Endodermal cell (in vitro differentiated cells): ENCODE measurements around the gene SVOPL. TPM values are rescaled to one million over a fixed set of nuclear protein-coding genes. Genes with fewer than 3 reads are reported as not detected.

Experiments used
- DNase-seq: peaks from one replicate; pipeline ENCODE4 v3.0.0-alpha.2; 2017
- H3K27ac ChIP-seq: 2 replicates; pipeline ENCODE4 v1.5.1; 2013; ENCODE audit warnings: mild to moderate bottlenecking, low read depth, low read length, moderate library complexity
- H3K27me3 ChIP-seq: 2 replicates; pipeline ENCODE4 v1.6.1; 2013; ENCODE audit warnings: mild to moderate bottlenecking, low read length, moderate library complexity; ENCODE audit not compliant: insufficient read depth, control insufficient read depth, poor library complexity, severe bottlenecking
- H3K36me3 ChIP-seq: 2 replicates; pipeline ENCODE4 v1.7.0; 2013; ENCODE audit warnings: mild to moderate bottlenecking, low read length, moderate library complexity; ENCODE audit not compliant: control insufficient read depth, insufficient read depth
- H3K4me1 ChIP-seq: one replicate; pipeline ENCODE4 v1.7.0; 2013; ENCODE audit warnings: low read length; ENCODE audit not compliant: control insufficient read depth, insufficient read depth
- H3K4me3 ChIP-seq: 2 replicates; pipeline ENCODE4 v1.5.1; 2013; ENCODE audit warnings: mild to moderate bottlenecking, low read length, moderate library complexity
- H3K9ac ChIP-seq: 2 replicates; pipeline ENCODE4 v1.6.1; 2013; ENCODE audit warnings: mild to moderate bottlenecking, low read length, moderate library complexity; ENCODE audit not compliant: poor library complexity, severe bottlenecking; ENCODE audit errors: extremely low read depth
- H3K9me3 ChIP-seq: 2 replicates; pipeline ENCODE4 v1.6.1; 2013; ENCODE audit warnings: mild to moderate bottlenecking, low read length, moderate library complexity; ENCODE audit not compliant: control insufficient read depth
- H3K27ac Mint-ChIP-seq: 2 replicates; pipeline ENCODE4 v1.8.0; 2020; ENCODE audit warnings: mixed read lengths
- H3K27me3 Mint-ChIP-seq: 2 replicates; pipeline ENCODE4 v1.8.0; 2021; ENCODE audit warnings: mild to moderate bottlenecking, mixed read lengths; ENCODE audit not compliant: insufficient read depth
- H3K36me3 Mint-ChIP-seq: 2 replicates; pipeline ENCODE4 v1.8.0; 2020; ENCODE audit warnings: low read depth, mixed read lengths
- H3K4me1 Mint-ChIP-seq: 2 replicates; pipeline ENCODE4 v1.8.0; 2020; ENCODE audit warnings: mixed read lengths
- H3K4me3 Mint-ChIP-seq: 2 replicates; pipeline ENCODE4 v1.8.0; 2020; ENCODE audit warnings: mild to moderate bottlenecking, moderate library complexity, mixed read lengths
- H3K9me3 Mint-ChIP-seq: 2 replicates; pipeline ENCODE4 v1.8.0; 2020; ENCODE audit warnings: mild to moderate bottlenecking, mixed read lengths
- CTCF ChIP-seq: fragments of 200-600 bp; sonication (generic); conservative IDR thresholded peaks from 2 replicates; pipeline ENCODE4 v1.5.0; 2021; ENCODE audit warnings: antibody characterized with exemption, mild to moderate bottlenecking
- WGBS, 2 experiments: methylation state at CpG; one replicate each; pipeline versions ENCODE4 v1.1.5 to v1.1.7; 2013; ENCODE audit warnings: missing lambda C conversion rate in 2 of 2, mixed read lengths in 1 of 2; ENCODE audit not compliant: insufficient coverage in 1 of 2, insufficient read length in 1 of 2; 5-methylcytosine and 5-hydroxymethylcytosine counted together
- total RNA-seq, 2 donors: library from RNA; stranded (reverse); fragmentation: NEBNext Ultra II Directional in 1 of 2; extraction: Animal tissue kit (Norgen Biotek cat#: 25700) in 1 of 2; gene quantifications; 2 replicates in 1 of 2; 3 replicates in 1 of 2; pipeline ENCODE4 v1.2.1, GENCODE V29; 2021

The SVOPL gene
- total RNA-seq, 2 donors from 2014 or later = 0.86 to 0.95 TPM

GRCh38 chr7:138622841-138623240 lies 78.3 kb downstream of the SVOPL start:
- H3K9me3 ChIP-seq = no peaks in the 10 kb centered on the region
- no peaks in the 10 kb centered on the region for H3K36me3 ChIP-seq
- no peak for TF ChIP-seq CTCF
- no peaks in the 10 kb centered on the region for H3K36me3 Mint-ChIP-seq
- H3K4me3 ChIP-seq = no peak overlapping the region
- H3K9ac ChIP-seq = no peak overlapping the region
- H3K4me1 ChIP-seq = no peaks in the 10 kb centered on the region
- 94% methylated on average over 1 of the region's 1 CpG; no CpG with 5 or more reads in 1 of the 2 experiments for WGBS, 2 experiments
- no peaks in the 10 kb centered on the region for H3K9me3 Mint-ChIP-seq
- H3K4me3 Mint-ChIP-seq = no peak overlapping the region
- peaks cover 6% of the 10 kb centered on the region for H3K4me1 Mint-ChIP-seq
- H3K27ac ChIP-seq = no peak overlapping the region
- DNase-seq = no peak
- no peaks in the 10 kb centered on the region for H3K27me3 Mint-ChIP-seq
- H3K27ac Mint-ChIP-seq = no peak overlapping the region
- no peaks in the 10 kb centered on the region for H3K27me3 ChIP-seq

GRCh38 chr7:138618933-138619332 lies 82.2 kb downstream of the SVOPL start:
- no peak for DNase-seq
- H3K9me3 Mint-ChIP-seq = no peaks in the 10 kb centered on the region
- Histone ChIP-seq H3K9me3 (no peaks in the 10 kb centered on the region), H3K36me3 (no peaks in the 10 kb centered on the region), H3K27me3 (no peaks in the 10 kb centered on the region), H3K4me3 (no peak overlapping the region), H3K9ac (no peak overlapping the region), H3K27ac (no peak overlapping the region), H3K4me1 (no peaks in the 10 kb centered on the region)
- H3K27ac Mint-ChIP-seq = no peak overlapping the region
- H3K27me3 Mint-ChIP-seq = no peaks in the 10 kb centered on the region
- no peak for TF ChIP-seq CTCF
- H3K4me3 Mint-ChIP-seq = no peak overlapping the region
- no peaks in the 10 kb centered on the region for H3K4me1 Mint-ChIP-seq
- no peaks in the 10 kb centered on the region for H3K36me3 Mint-ChIP-seq

GRCh38 chr7:138618506-138618905 lies 82.7 kb downstream of the SVOPL start:
- Mint-ChIP-seq H3K4me3 (no peak overlapping the region), H3K4me1 (no peaks in the 10 kb centered on the region), H3K27ac (no peak overlapping the region), H3K36me3 (no peaks in the 10 kb centered on the region), H3K27me3 (no peaks in the 10 kb centered on the region), H3K9me3 (peaks cover under 1% of the 10 kb centered on the region)
- Histone ChIP-seq H3K27me3 (no peaks in the 10 kb centered on the region), H3K4me3 (no peak overlapping the region), H3K4me1 (no peaks in the 10 kb centered on the region), H3K9me3 (peaks cover 2% of the 10 kb centered on the region), H3K36me3 (no peaks in the 10 kb centered on the region), H3K27ac (no peak overlapping the region), H3K9ac (no peak overlapping the region)
- WGBS, 2 experiments = 95 to 96% methylated on average over 10 of the region's 10 CpGs
- no peak for DNase-seq
- TF ChIP-seq CTCF = no peak
